Measurements from ENCODE around the gene SRPK3. TPM values are rescaled to one million over a fixed set of nuclear protein-coding genes. Genes with fewer than 3 reads are reported as not detected.

SRPK3 gene
- total and polyA plus RNA-seq, 4 donors = 1.2 to 10.6 (median 4.4) TPM

DNA sequence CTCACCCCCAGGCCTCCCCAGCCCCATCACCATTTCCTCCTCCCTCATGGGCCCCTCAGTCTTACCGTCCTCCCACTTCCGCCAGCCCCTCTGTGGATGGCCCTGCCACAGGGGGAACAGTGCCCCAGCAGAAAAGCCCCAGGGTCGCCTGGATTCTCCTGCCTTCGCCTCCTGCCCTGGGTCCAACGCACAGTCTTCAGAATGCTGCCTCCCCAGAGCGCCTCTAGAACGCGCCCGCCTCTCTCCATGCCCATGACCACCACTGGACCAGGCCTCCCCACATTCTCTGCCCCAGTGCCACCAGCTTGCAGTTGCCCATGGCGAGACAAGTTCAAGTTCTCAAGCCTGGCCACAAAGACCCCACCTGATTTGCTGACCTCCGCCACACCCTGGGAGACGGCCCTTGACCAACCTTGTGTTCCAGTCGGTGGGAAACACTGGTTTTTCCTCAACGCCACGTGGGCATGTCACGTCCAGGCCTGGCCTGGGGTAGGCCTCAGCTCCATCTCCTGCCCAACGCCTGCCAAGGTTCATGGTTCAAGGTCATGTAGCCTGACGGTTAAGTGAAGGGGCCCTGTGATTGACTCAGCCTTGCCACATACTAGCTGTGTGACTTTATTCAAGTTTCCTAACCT lies 17.4 kb upstream of the SRPK3 start:
- H3K27ac ChIP-seq (ENCODE audit: low read depth, low read length) = no peak overlapping the region
- WGBS (ENCODE audit: insufficient coverage) = 83% methylated on average over 18 of the region's 18 CpGs
- DNase-seq (ENCODE audit: low read depth in 4 of 6, low spot score in 6 of 6) = no peak
- peaks cover 21% of the 10 kb centered on the region for H3K36me3 ChIP-seq (ENCODE audit: control insufficient read depth, insufficient read depth, low read length)
- H3K4me3 ChIP-seq (ENCODE audit: low read depth, low read length) = no peak overlapping the region
- no peaks in the 10 kb centered on the region for H3K9me3 ChIP-seq (ENCODE audit: control insufficient read depth, insufficient read depth, low read length)
- peaks cover 45% of the 10 kb centered on the region for H3K4me1 ChIP-seq (ENCODE audit: control insufficient read depth, insufficient read depth, low read length)
- no peaks in the 10 kb centered on the region for H3K27me3 ChIP-seq (ENCODE audit: control insufficient read depth, insufficient read depth, low read length)

DNA sequence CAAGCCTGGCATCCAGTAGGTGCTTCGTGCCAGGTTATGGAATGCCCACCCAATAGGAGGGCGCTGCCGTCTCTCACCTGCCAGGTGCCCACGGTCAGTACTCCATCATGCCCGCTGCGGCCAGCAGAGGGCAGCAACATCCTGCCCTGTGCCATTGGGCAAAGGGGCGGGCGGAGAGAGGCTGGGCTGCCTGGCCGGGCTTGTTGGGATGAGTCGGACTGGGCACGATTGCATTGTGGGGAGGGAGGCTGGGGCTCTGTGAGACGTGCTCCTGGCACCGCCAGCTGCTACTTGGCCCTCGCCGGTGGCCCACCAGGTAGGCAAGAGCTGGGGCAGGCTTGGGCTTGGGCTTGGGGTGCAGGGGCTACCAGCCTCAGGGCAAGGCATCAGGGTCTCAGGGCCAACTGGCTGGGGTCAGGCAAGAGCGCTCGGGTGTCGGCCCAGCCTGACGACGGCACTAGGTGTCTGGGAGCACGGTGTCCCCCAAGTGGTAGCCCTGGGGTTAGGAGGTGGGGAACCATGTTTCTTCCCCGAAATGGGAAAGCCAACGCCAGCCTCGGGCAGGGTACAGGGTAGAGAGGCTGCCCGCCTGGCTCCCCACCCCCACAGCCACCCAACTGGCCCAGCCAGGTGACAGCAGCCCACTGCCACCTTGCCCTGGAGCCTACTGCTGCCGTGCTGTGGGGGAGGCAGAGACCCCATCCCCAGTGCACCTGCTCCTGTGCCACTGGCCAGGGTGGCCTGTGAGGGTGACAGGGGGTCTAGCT lies 16.7 kb upstream of the SRPK3 start, which contains the start of gene PLXNB3:
Gene PLXNB3 (plus strand): TSS at position 261 of the 767 bp plus-strand sequence. CDS start 1,287 bp downstream, outside the sequence.
- Histone ChIP-seq H3K4me3 (ENCODE audit: low read depth, low read length) (peak within 1 kb of the TSS; percentile 43), H3K36me3 (ENCODE audit: control insufficient read depth, insufficient read depth, low read length) (peaks cover 28% of the 10 kb centered on the region), H3K27ac (ENCODE audit: low read depth, low read length) (peak within 1 kb of the TSS; percentile 83), H3K4me1 (ENCODE audit: control insufficient read depth, insufficient read depth, low read length) (peaks cover 53% of the 10 kb centered on the region), H3K27me3 (ENCODE audit: control insufficient read depth, insufficient read depth, low read length) (no peaks in the 10 kb centered on the region), H3K9me3 (ENCODE audit: control insufficient read depth, insufficient read depth, low read length) (no peaks in the 10 kb centered on the region)
- peak in 2 of 6 donors; percentile 78 to 80 for DNase-seq (ENCODE audit: low read depth in 4 of 6, low spot score in 6 of 6)
- WGBS (ENCODE audit: insufficient coverage) = 38% methylated on average over 22 of the region's 26 CpGs

GRCh38 chrX:153764786-153765137 lies 16.1 kb upstream of the SRPK3 start:
- 53% methylated on average over 3 of the region's 7 CpGs for WGBS (ENCODE audit: insufficient coverage)
- H3K4me3 ChIP-seq (ENCODE audit: low read depth, low read length) = peak overlapping the region; percentile 43
- H3K9me3 ChIP-seq (ENCODE audit: control insufficient read depth, insufficient read depth, low read length) = no peaks in the 10 kb centered on the region
- H3K4me1 ChIP-seq (ENCODE audit: control insufficient read depth, insufficient read depth, low read length) = peaks cover 59% of the 10 kb centered on the region
- DNase-seq (ENCODE audit: low read depth in 4 of 6, low spot score in 6 of 6) = no peak
- no peaks in the 10 kb centered on the region for H3K27me3 ChIP-seq (ENCODE audit: control insufficient read depth, insufficient read depth, low read length)
- peaks cover 34% of the 10 kb centered on the region for H3K36me3 ChIP-seq (ENCODE audit: control insufficient read depth, insufficient read depth, low read length)
- peak overlapping the region; percentile 83 for H3K27ac ChIP-seq (ENCODE audit: low read depth, low read length)

GRCh38 chrX:153765138-153766079 lies 15.4 kb upstream of the SRPK3 start:
- Histone ChIP-seq H3K4me1 (ENCODE audit: control insufficient read depth, insufficient read depth, low read length) (peaks cover 65% of the 10 kb centered on the region), H3K27ac (ENCODE audit: low read depth, low read length) (peak overlapping the region; percentile 83), H3K4me3 (ENCODE audit: low read depth, low read length) (peak overlapping the region; percentile 43), H3K36me3 (ENCODE audit: control insufficient read depth, insufficient read depth, low read length) (peaks cover 41% of the 10 kb centered on the region), H3K27me3 (ENCODE audit: control insufficient read depth, insufficient read depth, low read length) (no peaks in the 10 kb centered on the region), H3K9me3 (ENCODE audit: control insufficient read depth, insufficient read depth, low read length) (no peaks in the 10 kb centered on the region)
- DNase-seq (ENCODE audit: low read depth in 4 of 6, low spot score in 6 of 6) = peak in 2 of 6 donors; percentile 36 to 79
- 54% methylated on average over 27 of the region's 27 CpGs for WGBS (ENCODE audit: insufficient coverage)

DNA sequence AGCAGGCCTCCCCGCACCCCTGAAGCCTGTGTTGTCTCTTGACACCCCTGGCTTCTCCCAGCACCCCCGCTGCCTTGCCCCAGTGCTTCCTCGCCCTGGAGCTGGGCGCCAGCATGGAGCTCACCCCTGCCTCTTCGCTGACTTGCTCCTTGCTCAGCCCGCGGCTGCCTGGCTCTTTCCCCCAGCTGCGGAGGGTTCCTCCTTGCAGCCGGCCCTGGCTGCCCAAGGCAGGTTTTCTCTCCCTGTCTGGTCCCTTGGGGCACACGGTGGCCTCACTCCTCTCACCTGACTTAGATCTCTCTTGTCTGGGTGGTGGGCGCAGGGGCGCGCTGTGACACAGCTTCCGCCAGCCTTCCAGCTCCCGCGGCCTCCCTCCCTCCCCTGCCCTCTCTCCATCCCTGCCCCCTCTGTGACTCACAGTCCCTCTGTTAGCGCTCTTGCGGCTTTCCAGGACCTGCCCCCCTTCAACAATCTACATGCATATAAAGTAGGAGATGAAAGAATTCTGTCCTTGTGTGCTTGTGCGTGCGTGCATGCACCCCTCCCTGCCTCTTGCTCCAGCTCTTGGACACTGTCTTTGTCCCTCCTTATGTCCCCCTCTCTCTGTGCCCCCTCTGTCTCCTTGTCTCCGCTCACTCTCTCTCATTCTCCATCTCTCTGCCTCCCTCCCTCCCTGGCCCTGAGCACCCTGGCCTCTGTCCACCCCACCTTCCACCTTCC lies 14.6 kb upstream of the SRPK3 start:
- Histone ChIP-seq H3K27me3 (ENCODE audit: control insufficient read depth, insufficient read depth, low read length) (no peaks in the 10 kb centered on the region), H3K4me3 (ENCODE audit: low read depth, low read length) (peak overlapping the region; percentile 43), H3K9me3 (ENCODE audit: control insufficient read depth, insufficient read depth, low read length) (no peaks in the 10 kb centered on the region), H3K36me3 (ENCODE audit: control insufficient read depth, insufficient read depth, low read length) (peaks cover 49% of the 10 kb centered on the region), H3K4me1 (ENCODE audit: control insufficient read depth, insufficient read depth, low read length) (peaks cover 71% of the 10 kb centered on the region), H3K27ac (ENCODE audit: low read depth, low read length) (peak overlapping the region; percentile 83)
- WGBS (ENCODE audit: insufficient coverage) = 48% methylated on average over 19 of the region's 21 CpGs
- peak in 2 of 6 donors; percentile 66 to 69 for DNase-seq (ENCODE audit: low read depth in 4 of 6, low spot score in 6 of 6)

- 72% methylated on average over 53 of the region's 56 CpGs for WGBS (ENCODE audit: insufficient coverage)
- peak overlapping the region; percentile 71 for H3K27ac ChIP-seq (ENCODE audit: low read depth, low read length)
- peaks cover 57% of the 10 kb centered on the region for H3K36me3 ChIP-seq (ENCODE audit: control insufficient read depth, insufficient read depth, low read length)
- no peaks in the 10 kb centered on the region for H3K27me3 ChIP-seq (ENCODE audit: control insufficient read depth, insufficient read depth, low read length)
- no peaks in the 10 kb centered on the region for H3K9me3 ChIP-seq (ENCODE audit: control insufficient read depth, insufficient read depth, low read length)
- DNase-seq (ENCODE audit: low read depth in 4 of 6, low spot score in 6 of 6) = no peak
- peak overlapping the region; percentile 43 for H3K4me3 ChIP-seq (ENCODE audit: low read depth, low read length)
- peaks cover 71% of the 10 kb centered on the region for H3K4me1 ChIP-seq (ENCODE audit: control insufficient read depth, insufficient read depth, low read length)
These were observed 13.8 kb upstream of the SRPK3 start for GRCh38 chrX:153766871-153767673.

DNA sequence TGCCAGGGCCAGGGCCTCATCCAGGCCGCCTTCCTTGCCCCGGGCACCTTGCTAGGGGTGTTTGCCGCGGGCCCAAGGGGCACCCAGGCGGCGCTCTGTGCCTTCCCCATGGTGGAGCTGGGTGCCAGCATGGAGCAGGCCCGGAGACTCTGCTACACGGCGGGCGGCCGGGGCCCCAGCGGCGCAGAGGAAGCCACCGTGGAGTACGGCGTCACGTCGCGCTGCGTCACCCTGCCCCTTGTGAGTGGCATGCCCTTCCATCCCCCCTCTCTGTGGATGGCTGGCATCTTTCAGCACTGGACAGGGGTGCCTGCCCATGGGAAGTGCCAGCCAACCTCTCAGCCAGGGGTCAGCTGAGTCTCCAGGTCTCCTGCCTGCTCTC lies 13.2 kb upstream of the SRPK3 start:
- WGBS (ENCODE audit: insufficient coverage) = 82% methylated on average over 20 of the region's 20 CpGs
- no peak overlapping the region for H3K27ac ChIP-seq (ENCODE audit: low read depth, low read length)
- H3K27me3 ChIP-seq (ENCODE audit: control insufficient read depth, insufficient read depth, low read length) = no peaks in the 10 kb centered on the region

GRCh38 chrX:153768311-153769157 lies 12.3 kb upstream of the SRPK3 start:
- H3K4me1 ChIP-seq (ENCODE audit: control insufficient read depth, insufficient read depth, low read length) = peaks cover 71% of the 10 kb centered on the region
- H3K9me3 ChIP-seq (ENCODE audit: control insufficient read depth, insufficient read depth, low read length) = no peaks in the 10 kb centered on the region
- no peaks in the 10 kb centered on the region for H3K27me3 ChIP-seq (ENCODE audit: control insufficient read depth, insufficient read depth, low read length)
- H3K36me3 ChIP-seq (ENCODE audit: control insufficient read depth, insufficient read depth, low read length) = peaks cover 72% of the 10 kb centered on the region
- no peak overlapping the region for H3K27ac ChIP-seq (ENCODE audit: low read depth, low read length)
- WGBS (ENCODE audit: insufficient coverage) = 82% methylated on average over 20 of the region's 22 CpGs
- no peak overlapping the region for H3K4me3 ChIP-seq (ENCODE audit: low read depth, low read length)
- no peak for DNase-seq (ENCODE audit: low read depth in 4 of 6, low spot score in 6 of 6)

More for the DNA sequence above, 13.2 kb upstream of the SRPK3 start:
- DNase-seq (ENCODE audit: low read depth in 4 of 6, low spot score in 6 of 6) = no peak
- peaks cover 71% of the 10 kb centered on the region for H3K4me1 ChIP-seq (ENCODE audit: control insufficient read depth, insufficient read depth, low read length)
- peaks cover 63% of the 10 kb centered on the region for H3K36me3 ChIP-seq (ENCODE audit: control insufficient read depth, insufficient read depth, low read length)
- peak overlapping the region; percentile 43 for H3K4me3 ChIP-seq (ENCODE audit: low read depth, low read length)
- H3K9me3 ChIP-seq (ENCODE audit: control insufficient read depth, insufficient read depth, low read length) = no peaks in the 10 kb centered on the region
